IMR-90 (cell line): ENCODE data around the gene RPL35. TPM values are rescaled to one million over a fixed set of nuclear protein-coding genes. Genes with fewer than 3 reads are reported as not detected.

ENCODE experiments used
- ATAC-seq: fragments of 200-7000 bp; cut with Tn5 transposase; 2 replicates; pipeline ENCODE4 v1.9.1; 2020; ENCODE audit warnings: low read depth, mild to moderate bottlenecking, moderate library complexity
- BruUV-seq: library from RNA; stranded (reverse); fragments of 400-500 nt; replicated peaks from 2 replicates; lab custom pipeline; 2021; lab: Mats Ljungman, UMichigan
- CTCF ChIA-PET: fragments of 300-600 bp; formaldehyde crosslinking; extraction: SDS; loops from one replicate; lab custom pipeline; 2021; ENCODE audit warnings: antibody characterized with exemption; lab: Yijun Ruan, JAX
- POLR2A ChIA-PET: fragments of 300-600 bp; sonication (Branson Sonifier 250); formaldehyde crosslinking; loops from one replicate; lab custom pipeline; 2022; ENCODE audit warnings: antibody characterized with exemption; ENCODE audit not compliant: unreplicated experiment; lab: Charles Lee
- DNase-seq: peaks from one replicate; pipeline ENCODE4 v3.0.0; 2013
- H2AFZ ChIP-seq: replicated peaks from 2 replicates; pipeline ENCODE3; 2013; ENCODE audit warnings: low read length, mild to moderate bottlenecking; ENCODE audit not compliant: poor library complexity
- H2AK5ac ChIP-seq: 2 replicates; pipeline ENCODE4 v1.6.1; 2013; ENCODE audit warnings: low read depth, low read length, inconsistent platforms
- H2AK9ac ChIP-seq: replicated peaks from 2 replicates; pipeline ENCODE3; 2013; ENCODE audit warnings: mild to moderate bottlenecking, low read depth, low read length, moderate library complexity; ENCODE audit not compliant: poor library complexity
- H2BK120ac ChIP-seq: 2 replicates; pipeline ENCODE4 v1.6.1; 2013; ENCODE audit warnings: low read depth, low read length, inconsistent platforms
- H2BK15ac ChIP-seq: 3 replicates; pipeline ENCODE4 v1.6.1; 2013; ENCODE audit warnings: low read depth, low read length, inconsistent platforms
- H2BK20ac ChIP-seq: 2 replicates; pipeline ENCODE4 v1.6.1; 2013; ENCODE audit warnings: low read depth, mild to moderate bottlenecking, inconsistent platforms, low read length, moderate library complexity
- H2BK5ac ChIP-seq: 2 replicates; pipeline ENCODE4 v1.6.1; 2013; ENCODE audit warnings: mild to moderate bottlenecking, low read depth, low read length, inconsistent platforms; ENCODE audit not compliant: poor library complexity, severe bottlenecking
- H3K14ac ChIP-seq: replicated peaks from 2 replicates; pipeline ENCODE4 v1.6.1; 2013; ENCODE audit warnings: low read depth, low read length, inconsistent platforms
- H3K18ac ChIP-seq: 2 replicates; pipeline ENCODE4 v1.6.1; 2013; ENCODE audit warnings: low read depth, low read length, control low read depth
- H3K23ac ChIP-seq: 2 replicates; pipeline ENCODE4 v1.6.1; 2013; ENCODE audit warnings: low read depth, low read length, inconsistent platforms
- H3K27ac ChIP-seq: 2 replicates; pipeline ENCODE4 v1.5.1; 2013; ENCODE audit warnings: mild to moderate bottlenecking, control low read depth, low read length; ENCODE audit not compliant: insufficient read depth
- H3K27me3 ChIP-seq: 2 replicates; pipeline ENCODE4 v1.6.1; 2013; ENCODE audit warnings: low read length; ENCODE audit not compliant: control insufficient read depth, insufficient read depth
- H3K36me3 ChIP-seq: 2 replicates; pipeline ENCODE4 v1.6.1; 2013; ENCODE audit warnings: low read length, mixed read lengths; ENCODE audit not compliant: control insufficient read depth, insufficient read depth
- H3K4ac ChIP-seq: 2 replicates; pipeline ENCODE4 v1.6.1; 2013; ENCODE audit warnings: low read depth, low read length, inconsistent platforms
- H3K4me1 ChIP-seq: 2 replicates; pipeline ENCODE4 v1.6.1; 2013; ENCODE audit warnings: low read length, mixed read lengths; ENCODE audit not compliant: control insufficient read depth, insufficient read depth
- H3K4me2 ChIP-seq: 2 replicates; pipeline ENCODE4 v1.6.1; 2013; ENCODE audit warnings: low read depth, mild to moderate bottlenecking, control low read depth, low read length, moderate library complexity
- H3K4me3 ChIP-seq: 2 replicates; pipeline ENCODE4 v1.5.1; 2013; ENCODE audit warnings: low read depth, mild to moderate bottlenecking, control low read depth, low read length, moderate library complexity; ENCODE audit not compliant: insufficient read depth
- H3K56ac ChIP-seq: 2 replicates; pipeline ENCODE4 v1.6.1; 2013; ENCODE audit warnings: low read length, inconsistent platforms; ENCODE audit not compliant: insufficient read depth; ENCODE audit errors: extremely low read depth
- H3K79me1 ChIP-seq, 2 experiments: 2 replicates each; pipeline ENCODE4 v1.6.1; 2013; ENCODE audit warnings: low read length in 2 of 2, inconsistent platforms in 1 of 2, low read depth in 1 of 2
- H3K9ac ChIP-seq: 2 replicates; pipeline ENCODE4 v1.6.1; 2013; ENCODE audit warnings: low read depth, low read length, control low read depth
- H3K9me1 ChIP-seq: 2 replicates; pipeline ENCODE4 v1.6.1; 2013; ENCODE audit warnings: low read length, inconsistent platforms; ENCODE audit not compliant: insufficient read depth
- H3K9me3 ChIP-seq: 2 replicates; pipeline ENCODE4 v1.6.1; 2013; ENCODE audit warnings: low read length; ENCODE audit not compliant: control insufficient read depth, insufficient read depth
- H4K20me1 ChIP-seq: 2 replicates; pipeline ENCODE4 v1.6.1; 2013; ENCODE audit warnings: low read length, inconsistent platforms; ENCODE audit not compliant: insufficient read depth
- H4K5ac ChIP-seq: 2 replicates; pipeline ENCODE4 v1.6.1; 2013; ENCODE audit warnings: mild to moderate bottlenecking, low read depth, low read length, control low read depth
- H4K8ac ChIP-seq, 2 experiments: 2 replicates each; pipeline ENCODE4 v1.6.1; 2013; ENCODE audit warnings: low read depth in 2 of 2, low read length in 2 of 2, control low read depth in 1 of 2, inconsistent platforms in 1 of 2
- H4K91ac ChIP-seq: 2 replicates; pipeline ENCODE4 v1.6.1; 2013; ENCODE audit warnings: low read depth, low read length, inconsistent platforms; ENCODE audit not compliant: insufficient read depth
- CTCF ChIP-seq: conservative IDR thresholded peaks from 2 replicates; pipeline ENCODE4 v1.5.1; 2012; ENCODE audit warnings: mild to moderate bottlenecking, low read depth, low read length, improper control_type of control experiment
- MXI1 ChIP-seq: IDR thresholded peaks from 2 replicates; pipeline ENCODE4 v1.6.1; 2012; ENCODE audit warnings: low read depth, mild to moderate bottlenecking, low read length, moderate library complexity, borderline replicate concordance
- RAD21 ChIP-seq: IDR thresholded peaks from 2 replicates; pipeline ENCODE4 v1.6.1; 2012; ENCODE audit warnings: low read length, improper control_type of control experiment
- RCOR1 ChIP-seq: IDR thresholded peaks from 2 replicates; pipeline ENCODE4 v1.6.1; 2012; ENCODE audit warnings: mild to moderate bottlenecking, low read length, improper control_type of control experiment; ENCODE audit not compliant: insufficient replicate concordance
- SMC3 ChIP-seq: fragments of 150-350 bp; IDR thresholded peaks from 2 replicates; pipeline ENCODE4 v1.6.1; 2016; ENCODE audit warnings: low read depth, mild to moderate bottlenecking, antibody characterized with exemption, low read length, moderate library complexity
- WGBS, 2 experiments: methylation state at CpG; one replicate each; pipeline versions ENCODE4 v1.1.5 to v1.1.7; 2013; ENCODE audit warnings: missing lambda C conversion rate in 2 of 2; ENCODE audit not compliant: insufficient read length in 1 of 2; ENCODE audit errors: extremely low coverage in 2 of 2; 5-methylcytosine and 5-hydroxymethylcytosine counted together
- dilution Hi-C: fragments of 300-500 bp; cut with HindIII; formaldehyde crosslinking; loops from one replicate; pipeline ENCODE4 v1.14.3; 2018; ENCODE audit warnings: low sequenced_read_pairs; ENCODE audit not compliant: unreplicated experiment
- in situ Hi-C: fragments of 300-500 bp; cut with MboI; formaldehyde crosslinking; loops from 3 replicates; pipeline ENCODE4 v1.14.3; 2019; ENCODE audit warnings: low sequenced_read_pairs, inconsistent platforms, mixed read lengths
- intact Hi-C: fragments of 100-400 bp; cut with micrococcal nuclease; formaldehyde crosslinking; loops from 2 replicates; pipeline ENCODE4 v1.10.0; 2022
- polyA plus RNA-seq, 3 experiments: library from polyadenylated mRNA; depleted of rRNA; stranded (reverse); fragments of >200 nt; gene quantifications; 2 replicates each; pipeline ENCODE4 v1.2.3, GENCODE V29; 2012; ENCODE audit warnings: low replicate concordance in 1 of 3
- total RNA-seq: library from RNA; depleted of rRNA; stranded (reverse); fragments of >200 nt; gene quantifications from 2 replicates; pipeline ENCODE4 v1.2.3, GENCODE V29; 2012

Gene RPL35
- total and polyA plus RNA-seq, 2 of the 4 experiments (the other 2 are of a cell fraction) = 881 to 1,650 TPM

GRCh38 chr9:124855944-124856765, 5.6 kb downstream of the RPL35 start:
- ATAC-seq (peak; percentile 25; the same call in 1 of the 2 replicates), DNase-seq (no peak)
- H2BK15ac ChIP-seq = no peak overlapping the region
- in situ Hi-C loops = no loop called here
- no peak overlapping the region for H3K27ac ChIP-seq
- H3K18ac ChIP-seq = no peak overlapping the region
- H3K23ac ChIP-seq = no peak overlapping the region
- no peak overlapping the region for H2BK5ac ChIP-seq
- H3K36me3 ChIP-seq = peaks cover 49% of the 10 kb centered on the region
- H2AK5ac ChIP-seq = no peak overlapping the region
- no peak overlapping the region for H2AFZ ChIP-seq
- POLR2A ChIA-PET = interaction anchor here (0.5 to 1.0 kb wide), 2 partner anchors 66 to 87 kb away, joined by 3 to 4 read pairs; no protein-coding TSS in a partner anchor
- no peak overlapping the region for H3K14ac ChIP-seq
- dilution Hi-C loops = no loop called here
- H4K5ac ChIP-seq = no peak overlapping the region
- H4K8ac ChIP-seq = no peak overlapping the region
- intact Hi-C loops = loop anchor here (10.0 kb wide), 1 partner anchor 241 kb away; no protein-coding TSS in a partner anchor
- no peak overlapping the region for H4K91ac ChIP-seq
- H2BK120ac ChIP-seq = no peak overlapping the region
- BruUV-seq = no TSS peak
- H3K27me3 ChIP-seq = no peaks in the 10 kb centered on the region
- H3K4me2 ChIP-seq = no peak overlapping the region
- H2AK9ac ChIP-seq = peak overlapping the region; percentile 76
- CTCF ChIA-PET = interaction anchor here (0.6 to 5.7 kb wide), 4 partner anchors 43 to 89 kb away, joined by 3 to 165 read pairs (median 3); partner anchors contain the start of genes NR6A1 and OLFML2A
- no peak overlapping the region; the same call in 1 of the 2 replicates for H3K56ac ChIP-seq
- no peak overlapping the region for H3K4me3 ChIP-seq
- H3K4ac ChIP-seq = no peak overlapping the region
- peaks cover 13 to 38% of the 10 kb centered on the region in 2 experiments for H3K79me1 ChIP-seq
- 59% methylated on average over 5 of the region's 16 CpGs; no CpG with 5 or more reads in 1 of the 2 experiments for WGBS, 2 experiments
- H4K20me1 ChIP-seq = peaks cover 56% of the 10 kb centered on the region
- H3K9ac ChIP-seq = no peak overlapping the region
- H3K4me1 ChIP-seq = peaks cover 9% of the 10 kb centered on the region
- peaks cover 4% of the 10 kb centered on the region; the same call in 1 of the 2 replicates for H3K9me1 ChIP-seq
- H3K9me3 ChIP-seq = no peaks in the 10 kb centered on the region
- peak; percentile 41; the same call in 1 of the 2 replicates for TF ChIP-seq SMC3
- peak; percentile 47 for TF ChIP-seq CTCF
- no peak for TF ChIP-seq MXI1
- TF ChIP-seq RAD21 = peak; percentile 50
- TF ChIP-seq RCOR1 = no peak
- H2BK20ac ChIP-seq = no peak overlapping the region
